Measurements from ENCODE around the gene SMAD1. TPM values are rescaled to one million over a fixed set of nuclear protein-coding genes. Genes with fewer than 3 reads are reported as not detected.

The SMAD1 gene
- total and polyA plus RNA-seq, 8 donors: 22.0 to 57.4 (median 47.9) TPM

DNA sequence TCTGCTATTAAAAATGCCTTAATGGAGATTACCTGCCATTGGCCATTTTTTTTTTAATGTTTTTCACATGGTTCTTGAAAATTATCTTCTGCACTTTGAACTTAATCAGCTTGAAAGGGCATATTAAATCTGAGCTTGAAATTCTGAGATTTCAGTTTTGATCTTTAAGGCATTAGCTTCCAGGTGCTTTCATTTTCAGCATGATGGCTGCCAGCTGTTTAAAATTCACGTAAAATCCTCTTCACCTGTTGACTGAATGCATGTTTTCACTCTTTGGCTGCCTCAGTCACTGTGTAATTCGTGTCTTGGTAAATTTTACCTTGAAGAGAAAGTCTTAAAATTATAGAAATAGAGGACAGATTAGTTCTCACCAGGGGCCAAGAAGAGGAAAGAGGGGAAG lies 39.6 kb downstream of the SMAD1 start:
- ATAC-seq: no peak
- Histone ChIP-seq H3K9me3 (no peaks in the 10 kb centered on the region), H3K4me1 (peaks cover 0 to 7% of the 10 kb centered on the region in 2 donors), H3K27ac (no peak overlapping the region), H3K36me3 (no peaks in the 10 kb centered on the region), H3K4me3 (no peak overlapping the region), H3K27me3 (no peaks in the 10 kb centered on the region)
- intact Hi-C loops (cut with DNase I): no loop called here
- TF ChIP-seq, protein P1, sequence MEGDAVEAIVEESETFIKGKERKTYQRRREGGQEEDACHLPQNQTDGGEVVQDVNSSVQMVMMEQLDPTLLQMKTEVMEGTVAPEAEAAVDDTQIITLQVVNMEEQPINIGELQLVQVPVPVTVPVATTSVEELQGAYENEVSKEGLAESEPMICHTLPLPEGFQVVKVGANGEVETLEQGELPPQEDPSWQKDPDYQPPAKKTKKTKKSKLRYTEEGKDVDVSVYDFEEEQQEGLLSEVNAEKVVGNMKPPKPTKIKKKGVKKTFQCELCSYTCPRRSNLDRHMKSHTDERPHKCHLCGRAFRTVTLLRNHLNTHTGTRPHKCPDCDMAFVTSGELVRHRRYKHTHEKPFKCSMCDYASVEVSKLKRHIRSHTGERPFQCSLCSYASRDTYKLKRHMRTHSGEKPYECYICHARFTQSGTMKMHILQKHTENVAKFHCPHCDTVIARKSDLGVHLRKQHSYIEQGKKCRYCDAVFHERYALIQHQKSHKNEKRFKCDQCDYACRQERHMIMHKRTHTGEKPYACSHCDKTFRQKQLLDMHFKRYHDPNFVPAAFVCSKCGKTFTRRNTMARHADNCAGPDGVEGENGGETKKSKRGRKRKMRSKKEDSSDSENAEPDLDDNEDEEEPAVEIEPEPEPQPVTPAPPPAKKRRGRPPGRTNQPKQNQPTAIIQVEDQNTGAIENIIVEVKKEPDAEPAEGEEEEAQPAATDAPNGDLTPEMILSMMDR (IDR thresholded peaks at IDR 0.05): no peak
- no peak for DNase-seq

DNA sequence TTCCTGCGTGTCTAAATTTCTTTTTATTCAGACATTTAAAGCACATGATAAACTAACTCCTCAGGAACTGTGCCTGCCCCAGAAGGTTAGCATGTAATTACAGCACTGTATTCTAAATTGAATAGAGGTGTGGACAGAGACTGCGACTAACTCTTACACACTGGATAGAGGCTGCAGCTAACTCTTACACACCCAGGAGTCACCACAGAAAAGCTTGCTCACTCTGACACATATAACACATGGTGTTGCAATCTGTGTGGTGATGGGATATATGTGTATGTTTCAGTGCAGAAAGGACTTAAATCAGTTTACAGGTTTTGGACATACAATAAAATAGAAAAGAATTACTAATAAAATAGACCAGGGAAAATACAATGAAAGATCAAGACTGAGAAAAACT lies 41.5 kb downstream of the SMAD1 start:
- TF ChIP-seq, protein P1 (IDR thresholded peaks at IDR 0.05): no peak
- H3K36me3 ChIP-seq: no peaks in the 10 kb centered on the region
- H3K4me3 ChIP-seq: no peak overlapping the region
- no peaks in the 10 kb centered on the region for H3K27me3 ChIP-seq
- no peak for ATAC-seq
- H3K27ac ChIP-seq: no peak overlapping the region
- H3K4me1 ChIP-seq: peaks cover 0 to 7% of the 10 kb centered on the region in 2 donors
- intact Hi-C loops (cut with DNase I): no loop called here
- H3K9me3 ChIP-seq: no peaks in the 10 kb centered on the region
- DNase-seq: no peak

DNA sequence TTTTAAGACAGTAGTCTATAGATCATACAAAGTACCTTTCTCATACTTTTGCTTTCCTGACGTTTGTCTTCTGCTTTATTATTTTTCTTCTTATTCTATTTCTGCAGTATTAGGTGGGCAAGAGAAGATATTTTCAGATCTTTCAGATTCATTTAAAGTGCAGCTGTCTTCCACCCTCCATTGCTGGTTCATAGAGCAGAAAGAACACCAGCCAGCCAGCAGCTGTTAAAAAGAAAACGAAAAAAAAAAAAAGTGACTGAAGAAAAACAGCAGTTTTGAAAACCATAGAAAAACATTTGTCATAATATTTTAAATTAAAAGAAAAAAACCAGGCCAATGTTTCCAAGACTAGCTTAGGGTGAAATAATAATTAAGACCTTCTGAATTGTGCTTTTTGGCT lies 42.9 kb downstream of the SMAD1 start:
- H3K4me1 ChIP-seq: peaks cover 0 to 7% of the 10 kb centered on the region in 2 donors
- no peak overlapping the region for H3K4me3 ChIP-seq
- no peaks in the 10 kb centered on the region for H3K27me3 ChIP-seq
- no peak overlapping the region for H3K27ac ChIP-seq
- intact Hi-C loops (cut with DNase I): no loop called here
- no peak for DNase-seq
- H3K9me3 ChIP-seq: no peaks in the 10 kb centered on the region
- H3K36me3 ChIP-seq: no peaks in the 10 kb centered on the region
- no peak for ATAC-seq
- TF ChIP-seq, protein P1 (IDR thresholded peaks at IDR 0.05): no peak

DNA sequence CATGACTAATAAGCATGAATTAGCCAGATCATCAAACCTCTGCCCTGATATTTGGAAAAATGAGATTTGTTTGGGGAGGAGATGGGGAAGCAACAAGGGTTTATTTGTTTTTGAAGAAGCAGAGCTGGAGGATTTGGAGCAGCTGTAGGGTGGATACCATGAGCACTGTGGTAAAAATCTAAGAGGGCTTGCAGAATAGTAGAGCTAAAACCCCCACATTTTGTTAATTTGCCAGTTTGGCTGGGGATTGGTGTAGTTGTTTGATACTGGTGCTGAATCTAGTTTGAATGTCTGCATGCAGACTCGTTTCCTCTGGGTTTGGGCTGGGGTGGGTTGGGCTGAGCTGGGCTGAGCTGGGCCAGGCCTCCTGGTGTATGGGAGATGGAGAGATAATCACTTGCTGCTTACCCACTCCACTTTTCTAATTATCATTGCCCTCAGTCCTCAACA lies 43.7 kb downstream of the SMAD1 start:
- ATAC-seq (peak; percentile 38), DNase-seq (no peak)
- H3K36me3 ChIP-seq: no peaks in the 10 kb centered on the region
- H3K9me3 ChIP-seq: no peaks in the 10 kb centered on the region
- H3K4me3 ChIP-seq: no peak overlapping the region
- TF ChIP-seq, protein P1 (IDR thresholded peaks at IDR 0.05): no peak
- peaks cover 0 to 7% of the 10 kb centered on the region in 2 donors for H3K4me1 ChIP-seq
- H3K27ac ChIP-seq: peak overlapping the region in 1 of 2 donors; percentile 18
- H3K27me3 ChIP-seq: no peaks in the 10 kb centered on the region
- intact Hi-C loops (cut with DNase I): no loop called here

DNA sequence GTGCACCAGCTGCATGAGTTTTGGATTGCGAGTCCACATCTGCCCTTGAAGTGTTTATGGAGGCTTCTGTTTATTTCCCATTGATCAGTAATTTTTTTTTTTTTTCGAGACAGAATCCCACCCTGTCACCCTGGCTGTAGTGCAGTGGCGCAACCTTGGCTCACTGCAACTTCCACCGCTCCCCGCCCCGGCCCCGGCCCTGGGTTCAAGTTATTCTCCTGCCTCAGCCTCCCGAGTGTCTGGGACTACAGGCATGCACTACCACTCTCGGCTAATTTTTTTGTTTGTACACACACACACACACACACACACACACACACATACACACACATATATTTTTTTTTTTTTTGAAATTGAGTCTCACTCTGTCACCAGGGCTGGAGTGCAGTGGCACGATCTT lies 46.1 kb downstream of the SMAD1 start:
- Histone ChIP-seq H3K9me3 (no peaks in the 10 kb centered on the region), H3K4me3 (no peak overlapping the region), H3K36me3 (no peaks in the 10 kb centered on the region), H3K4me1 (peaks cover under 1 to 7% of the 10 kb centered on the region in 2 donors), H3K27me3 (no peaks in the 10 kb centered on the region), H3K27ac (no peak overlapping the region)
- ATAC-seq (no peak), DNase-seq (peak in 1 of 4 donors; percentile 56)
- intact Hi-C loops (cut with DNase I): no loop called here
- TF ChIP-seq, protein P1 (IDR thresholded peaks at IDR 0.05): no peak
